AG04450 (cell line): ENCODE results near the gene CRACDL. TPM values are rescaled to one million over a fixed set of nuclear protein-coding genes. Genes with fewer than 3 reads are reported as not detected.

Experiments
- CTCF ChIA-PET: fragments of 300-600, 350-600 bp; formaldehyde crosslinking; extraction: SDS; loops from one replicate; lab custom pipeline; 2022; ENCODE audit warnings: antibody characterized with exemption, inconsistent platforms; lab: Charles Lee
- POLR2A ChIA-PET: fragments of 350-600 bp; formaldehyde crosslinking; extraction: SDS; loops from one replicate; lab custom pipeline; 2021; ENCODE audit warnings: antibody characterized with exemption, inconsistent platforms; lab: Yijun Ruan, JAX
- DNase-seq: peaks from one replicate; pipeline ENCODE4 v3.0.0-alpha.2; 2011; ENCODE audit warnings: low read depth, low spot score
- H3K27ac ChIP-seq: one replicate; pipeline ENCODE4 v1.5.1; 2012; ENCODE audit warnings: low read depth, low read length, control low read depth
- H3K27me3 ChIP-seq: one replicate; pipeline ENCODE4 v1.6.0; 2012; ENCODE audit warnings: low read length; ENCODE audit not compliant: control insufficient read depth, insufficient read depth
- H3K4me3 ChIP-seq: 2 replicates; pipeline ENCODE4 v1.5.1; 2011; ENCODE audit warnings: mild to moderate bottlenecking, low read depth, low read length, control low read depth
- H3K9me3 ChIP-seq: 2 replicates; pipeline ENCODE4 v1.5.1; 2012; ENCODE audit warnings: low read length; ENCODE audit not compliant: control insufficient read depth, insufficient read depth
- polyA plus RNA-seq: library from polyadenylated mRNA; depleted of rRNA; stranded (reverse); fragments of >200 nt; gene quantifications from 2 replicates; pipeline ENCODE4 v1.2.3, GENCODE V29; 2011
- TF ChIP-seq, protein P1 (sequence below): IDR thresholded peaks from 2 replicates; pipeline ENCODE4 v1.5.1; 2011; ENCODE audit warnings: low read depth, low read length, control low read depth, inconsistent platforms

CRACDL gene
- polyA plus RNA-seq, 1 experiment, result not detected

DNA sequence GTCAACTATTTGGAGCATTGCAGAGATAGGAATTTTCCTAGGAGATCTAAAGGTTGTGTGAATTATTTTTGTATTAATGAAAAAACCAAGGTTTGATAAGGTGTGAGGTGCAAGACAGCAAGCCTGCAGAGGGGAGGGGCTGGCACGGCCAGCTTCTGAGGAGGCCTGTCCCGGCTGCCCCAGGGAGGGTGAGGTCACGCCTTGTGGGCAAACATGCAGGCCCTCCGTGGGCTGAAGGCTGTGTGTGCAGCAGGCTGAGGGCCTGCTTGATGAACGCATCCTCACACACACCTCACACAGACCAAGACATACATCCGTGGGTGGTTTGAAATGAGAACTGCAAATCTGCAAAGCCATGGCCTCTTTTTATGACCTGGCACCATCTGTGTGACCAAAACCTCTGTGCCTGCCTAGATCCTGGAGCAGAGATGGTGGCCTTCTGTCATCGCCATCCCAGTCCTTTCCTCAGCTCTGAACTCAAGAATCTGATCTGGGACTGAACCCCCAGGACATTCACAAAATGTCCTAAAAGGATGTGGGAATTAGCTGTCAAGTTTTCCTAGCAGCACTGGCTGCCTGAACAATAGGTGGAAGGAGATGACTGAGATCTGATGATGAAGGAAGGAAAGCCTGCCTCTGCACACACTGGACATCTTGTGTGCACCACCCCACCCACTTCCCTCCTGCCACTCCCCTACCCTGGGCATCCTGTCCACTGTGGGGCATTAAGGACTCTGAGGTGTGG lies 102.7 kb downstream of the CRACDL start:
- Histone ChIP-seq H3K4me3 (no peak overlapping the region), H3K27me3 (peaks cover 6% of the 10 kb centered on the region), H3K27ac (no peak overlapping the region), H3K9me3 (no peaks in the 10 kb centered on the region)
- ChIA-PET POLR2A (no interaction called here), CTCF (no interaction called here)
- TF ChIP-seq, protein P1, sequence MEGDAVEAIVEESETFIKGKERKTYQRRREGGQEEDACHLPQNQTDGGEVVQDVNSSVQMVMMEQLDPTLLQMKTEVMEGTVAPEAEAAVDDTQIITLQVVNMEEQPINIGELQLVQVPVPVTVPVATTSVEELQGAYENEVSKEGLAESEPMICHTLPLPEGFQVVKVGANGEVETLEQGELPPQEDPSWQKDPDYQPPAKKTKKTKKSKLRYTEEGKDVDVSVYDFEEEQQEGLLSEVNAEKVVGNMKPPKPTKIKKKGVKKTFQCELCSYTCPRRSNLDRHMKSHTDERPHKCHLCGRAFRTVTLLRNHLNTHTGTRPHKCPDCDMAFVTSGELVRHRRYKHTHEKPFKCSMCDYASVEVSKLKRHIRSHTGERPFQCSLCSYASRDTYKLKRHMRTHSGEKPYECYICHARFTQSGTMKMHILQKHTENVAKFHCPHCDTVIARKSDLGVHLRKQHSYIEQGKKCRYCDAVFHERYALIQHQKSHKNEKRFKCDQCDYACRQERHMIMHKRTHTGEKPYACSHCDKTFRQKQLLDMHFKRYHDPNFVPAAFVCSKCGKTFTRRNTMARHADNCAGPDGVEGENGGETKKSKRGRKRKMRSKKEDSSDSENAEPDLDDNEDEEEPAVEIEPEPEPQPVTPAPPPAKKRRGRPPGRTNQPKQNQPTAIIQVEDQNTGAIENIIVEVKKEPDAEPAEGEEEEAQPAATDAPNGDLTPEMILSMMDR, result no peak
- no peak for DNase-seq

DNA sequence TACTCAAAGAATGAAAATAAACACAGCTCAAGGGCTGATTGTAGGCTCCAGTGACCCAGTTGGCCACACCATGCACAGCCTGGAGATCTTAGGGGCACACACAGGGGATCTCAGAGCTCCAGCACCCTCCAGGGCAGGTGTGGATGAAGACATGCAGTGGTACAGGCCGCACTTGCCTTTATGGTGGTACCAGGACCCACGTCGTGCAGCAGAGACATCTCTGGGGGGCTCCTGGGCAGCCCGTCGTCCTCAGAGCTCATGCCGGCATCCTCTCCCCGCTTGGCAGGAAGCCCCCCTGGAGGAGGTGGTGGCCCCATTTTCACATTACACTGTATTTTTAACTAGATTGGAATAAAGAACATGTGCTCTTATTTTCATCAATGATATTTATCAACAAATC lies 103.9 kb downstream of the CRACDL start:
- TF ChIP-seq, protein P1, result no peak
- no peaks in the 10 kb centered on the region for H3K9me3 ChIP-seq
- no peak overlapping the region for H3K4me3 ChIP-seq
- DNase-seq, result no peak
- ChIA-PET POLR2A (no interaction called here), CTCF (interaction anchor here (1.9 kb wide), 1 partner anchor 183 kb away, joined by 5 read pairs; no protein-coding TSS in a partner anchor)
- H3K27ac ChIP-seq, result no peak overlapping the region
- H3K27me3 ChIP-seq, result peaks cover 12% of the 10 kb centered on the region

DNA sequence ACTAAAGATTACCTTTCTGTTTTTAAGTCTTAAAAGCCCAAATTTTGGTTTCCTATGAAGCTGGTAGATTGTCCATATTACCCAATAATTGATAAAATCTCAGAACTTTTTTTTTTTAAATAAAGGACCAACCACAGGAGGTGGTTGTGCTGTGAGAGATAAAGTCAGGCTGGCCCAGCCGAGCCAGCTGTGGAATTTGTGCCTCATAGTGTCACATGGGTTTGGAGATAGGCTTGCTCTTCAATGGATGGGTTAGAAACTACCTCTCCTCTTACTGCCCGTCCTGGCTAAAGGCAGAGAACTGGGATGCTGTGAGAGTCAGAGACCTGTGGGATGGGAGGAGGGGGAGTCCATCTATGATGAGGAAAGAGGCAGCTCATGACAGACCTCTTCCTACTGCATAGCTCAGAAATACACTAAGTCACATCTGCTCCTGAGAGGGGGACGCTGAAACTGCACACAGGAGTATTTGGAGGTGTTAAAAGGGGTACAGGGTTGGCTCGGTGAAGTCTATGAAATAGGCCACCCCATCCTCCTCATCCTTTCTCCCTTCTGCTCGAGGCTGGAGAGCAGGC lies 105.4 kb downstream of the CRACDL start:
- no peaks in the 10 kb centered on the region for H3K9me3 ChIP-seq
- peaks cover 12% of the 10 kb centered on the region for H3K27me3 ChIP-seq
- CTCF ChIA-PET, result no interaction called here
- TF ChIP-seq, protein P1, result no peak
- H3K27ac ChIP-seq, result no peak overlapping the region
- POLR2A ChIA-PET, result no interaction called here
- no peak for DNase-seq
- H3K4me3 ChIP-seq, result no peak overlapping the region

DNA sequence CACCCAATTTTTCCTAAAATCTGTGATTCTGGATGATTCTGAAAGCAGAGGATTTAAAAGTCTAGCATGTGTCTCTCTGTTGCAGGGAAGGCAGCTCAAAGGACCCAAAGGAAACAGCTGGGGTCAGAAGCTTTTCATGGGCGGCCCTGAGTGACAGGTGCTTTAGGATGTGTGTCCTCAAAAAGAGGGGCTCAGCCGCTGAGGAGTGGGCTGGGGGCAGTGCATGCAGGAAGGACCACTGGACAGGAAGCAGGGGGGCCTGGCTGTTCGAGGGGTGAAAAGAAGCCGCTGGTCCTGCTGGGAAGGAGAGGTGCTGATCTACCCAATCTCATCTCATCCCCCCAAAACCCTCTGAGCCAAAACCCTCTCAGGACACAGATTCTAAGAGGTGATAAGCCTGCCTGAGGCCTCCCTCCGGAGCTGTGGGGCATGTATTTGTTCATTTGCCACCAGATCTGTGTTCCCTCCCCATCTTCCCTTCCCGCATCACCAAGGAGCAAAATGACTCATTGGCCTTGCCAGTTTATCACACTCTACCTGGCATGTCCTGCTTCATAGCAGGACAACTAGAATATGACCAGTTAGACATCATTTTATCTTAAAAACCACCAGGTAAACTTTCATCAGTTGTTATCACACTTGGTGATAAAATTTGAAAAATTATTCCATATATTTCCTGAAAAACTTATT lies 106.3 kb downstream of the CRACDL start:
- TF ChIP-seq, protein P1, result no peak
- H3K4me3 ChIP-seq, result no peak overlapping the region
- ChIA-PET POLR2A (no interaction called here), CTCF (interaction anchor here (0.8 kb wide), 1 partner anchor 180 kb away, joined by 3 read pairs; no protein-coding TSS in a partner anchor)
- H3K27ac ChIP-seq, result no peak overlapping the region
- H3K9me3 ChIP-seq, result no peaks in the 10 kb centered on the region
- DNase-seq, result no peak
- H3K27me3 ChIP-seq, result peaks cover 19% of the 10 kb centered on the region
